MM.1S (cell line): Measurements from ENCODE around the gene NOL11.

Experiments used
- CTCF ChIP-seq: fragments of 300-600 bp; sonication (generic); IDR thresholded peaks from 2 replicates; pipeline ENCODE4 v1.5.1; 2016; ENCODE audit warnings: antibody characterized with exemption, low read length, mixed read lengths
- EZH2 ChIP-seq: fragments of 300-600 bp; sonication (generic); optimal IDR thresholded peaks from 2 replicates; pipeline ENCODE3; 2017; ENCODE audit warnings: low read depth, mild to moderate bottlenecking, antibody characterized with exemption, low read length, mixed read lengths
- EZH2phosphoT487 ChIP-seq: fragments of 300-600 bp; sonication (generic); IDR thresholded peaks from 2 replicates; pipeline ENCODE4 v1.6.1; 2018; ENCODE audit warnings: antibody characterized with exemption, low read length

- TF ChIP-seq CTCF (no peak), EZH2phosphoT487 (no peak), EZH2 (no peak)
Measured at GRCh38 chr17:67718325-67718941, 697 bp downstream of the NOL11 start.
